ENCODE measurements around the gene FUS.
A peak's percentile ranks its signal among the peaks of the same experiment; 100 is the strongest.
"Not testable (repeated sequence)": the region's sequence is repeated elsewhere in the genome, so short reads cannot be mapped to it uniquely, and the experiment has no call there.

FUS gene

DNA sequence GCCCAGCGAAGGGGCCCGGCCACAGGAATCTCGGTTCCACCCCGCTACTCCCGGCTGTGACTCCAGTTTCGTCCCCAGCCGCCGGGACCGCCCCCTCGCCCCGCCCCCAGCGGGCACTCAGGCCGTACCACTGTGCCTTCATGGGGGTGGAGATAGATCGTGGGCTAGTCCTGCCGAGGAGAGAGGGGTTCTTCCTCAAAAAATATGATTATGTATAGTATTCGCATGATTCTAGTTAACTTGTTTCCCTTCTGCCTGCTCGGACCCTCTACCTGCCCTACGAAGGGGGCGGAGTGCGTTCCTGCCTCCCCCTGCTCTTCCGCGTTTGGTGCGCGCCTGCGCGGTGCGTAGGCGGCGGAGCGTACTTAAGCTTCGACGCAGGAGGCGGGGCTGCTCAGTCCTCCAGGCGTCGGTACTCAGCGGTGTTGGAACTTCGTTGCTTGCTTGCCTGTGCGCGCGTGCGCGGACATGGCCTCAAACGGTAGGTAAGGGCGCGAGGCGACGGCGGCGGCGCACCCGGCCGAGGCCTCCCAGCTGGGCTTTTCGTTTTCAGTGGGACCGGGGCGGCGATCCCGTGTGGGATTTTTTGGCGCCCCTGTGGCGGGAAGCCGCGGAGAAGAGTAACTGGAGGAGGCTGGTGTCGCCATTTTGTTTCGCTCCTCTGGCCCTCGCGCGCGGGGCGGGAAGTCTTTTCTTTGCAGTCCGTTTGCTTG lies at the start of gene FUS:
FUS (plus strand) TSS at position 393 of the 713 bp plus-strand sequence; CDS start at position 469, 76 bp downstream.
- DNase-seq = peak; percentile 80 to 98 (median 93)

GRCh38 chr16:31130336-31130891 lies 49.5 kb upstream of the FUS start:
- DNase-seq = no peak

- DNase-seq = no peak
Measured at GRCh38 chr16:31130899-31131298, 49.0 kb upstream of the FUS start.

- DNase-seq = no peak
Measured at GRCh38 chr16:31131416-31131815, 48.5 kb upstream of the FUS start.

- no peak for DNase-seq
Measured at GRCh38 chr16:31131841-31132271, 48.1 kb upstream of the FUS start.

GRCh38 chr16:31132303-31132979 lies 47.5 kb upstream of the FUS start:
- no peak for DNase-seq

DNA sequence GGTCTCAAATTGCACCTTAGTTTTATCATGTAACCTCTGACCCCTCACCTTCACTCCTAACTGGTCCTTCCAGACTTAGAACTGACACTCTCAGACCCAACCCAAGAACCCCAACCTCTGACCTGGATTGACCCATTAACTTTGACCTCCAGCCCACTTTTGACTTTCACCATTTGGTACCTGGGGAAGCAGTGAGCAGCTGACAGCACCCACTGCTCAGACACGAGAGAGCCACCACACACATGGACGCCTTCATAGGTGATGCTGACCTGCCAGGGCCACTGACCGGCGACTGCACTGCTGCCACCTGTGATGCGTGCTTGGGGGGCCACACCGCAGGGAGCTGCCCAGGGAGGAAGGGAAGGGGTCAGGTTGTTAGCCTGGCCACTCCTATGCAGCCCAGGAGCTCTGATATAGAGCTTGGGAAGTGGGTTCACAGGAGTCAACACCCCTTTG lies 46.9 kb upstream of the FUS start:
- DNase-seq = no peak

DNA sequence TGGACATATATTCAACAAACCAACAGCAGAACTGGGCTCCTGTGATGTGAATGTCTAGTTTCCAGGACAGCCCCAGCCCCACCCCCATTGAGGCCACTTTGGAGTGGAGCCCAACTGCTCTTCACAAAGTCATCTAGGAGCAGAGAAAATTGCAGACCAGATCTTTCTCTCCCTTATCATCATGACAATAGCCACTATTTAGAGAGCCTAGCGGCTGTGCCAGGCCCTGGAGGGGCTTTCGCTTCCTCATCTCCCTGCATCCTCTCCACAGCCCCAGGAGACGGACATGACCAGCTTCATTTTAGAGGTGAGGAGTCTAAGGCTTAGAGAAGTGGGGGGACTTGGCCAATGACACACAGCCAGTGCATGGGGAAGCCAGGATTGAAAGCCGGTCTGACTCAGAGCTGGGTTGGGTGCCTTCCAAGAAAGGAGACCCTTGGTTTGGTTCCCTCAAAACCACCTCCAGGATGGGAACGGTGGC lies 45.8 kb upstream of the FUS start:
- no peak for DNase-seq

DNA sequence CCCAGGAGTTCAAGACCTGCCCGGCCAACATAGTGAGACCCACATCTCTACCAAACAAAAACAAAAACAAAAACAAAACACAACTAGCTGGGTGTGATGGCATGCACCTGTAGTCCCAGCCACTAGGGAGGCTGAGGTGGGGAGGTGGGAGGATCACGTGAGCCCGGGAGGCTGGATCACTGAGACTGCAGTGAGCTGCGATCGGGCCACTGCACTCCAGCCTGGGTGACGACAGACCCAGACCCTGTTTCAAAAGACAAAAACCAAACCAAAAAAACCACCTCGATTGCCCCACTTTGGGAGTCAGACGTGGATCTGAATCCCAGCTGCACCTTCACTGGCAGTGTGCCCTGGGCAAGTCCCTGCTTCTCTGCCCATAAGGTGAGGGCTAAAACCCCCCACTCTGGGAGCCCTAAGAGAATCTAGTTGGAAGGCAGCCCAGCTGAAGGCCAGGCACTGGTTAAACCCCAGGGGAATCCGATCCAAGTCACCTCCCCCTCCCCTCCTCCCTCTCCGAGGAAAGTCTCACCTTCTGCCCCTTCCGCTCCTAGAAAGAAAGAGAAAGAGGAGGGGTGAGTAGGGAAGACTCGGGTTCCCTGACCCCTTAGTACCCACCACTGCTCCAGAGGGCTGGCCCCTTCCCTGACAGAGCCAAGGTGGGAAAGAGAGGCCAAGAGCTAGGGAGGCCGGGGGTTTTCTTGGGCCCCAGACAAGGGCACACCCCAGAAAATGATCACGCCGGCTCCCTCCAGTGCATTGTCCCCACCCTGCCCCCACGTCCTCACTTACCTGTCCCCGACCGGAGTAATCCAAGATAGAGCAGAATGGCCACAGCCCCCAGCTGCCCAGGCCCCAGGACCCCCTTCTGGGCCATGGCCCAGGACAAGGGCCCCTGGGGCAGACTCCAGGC lies 45.1 kb upstream of the FUS start:
- DNase-seq = no peak

- peak in 1 of 14 donors; percentile 19 for DNase-seq
Measured at GRCh38 chr16:31135535-31136286, 44.2 kb upstream of the FUS start, which contains the start of gene PRSS8. PRSS8 (minus strand) TSS chr16:31135727; CDS start chr16:31135498, 229 bp downstream.

DNA sequence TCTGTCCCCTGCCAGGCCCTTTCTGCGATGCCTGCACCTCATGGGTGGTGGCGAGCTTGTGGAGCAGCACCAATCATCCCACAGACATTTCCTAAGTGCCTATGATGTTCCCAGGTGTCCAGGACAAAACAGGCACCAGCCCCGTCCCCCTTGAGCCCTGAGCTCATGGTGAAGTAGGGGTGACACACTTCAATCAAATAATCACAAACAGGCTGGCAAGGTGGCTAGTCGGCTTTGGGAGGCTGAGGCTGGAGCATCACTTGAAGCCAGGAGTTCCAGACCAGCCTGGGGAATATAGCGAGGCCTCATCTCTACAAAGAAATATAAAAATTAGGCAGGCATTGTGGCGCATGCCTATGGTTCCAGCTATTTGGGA lies 43.7 kb upstream of the FUS start:
- no peak for DNase-seq

- not testable (repeated sequence) for DNase-seq
Measured at GRCh38 chr16:31136822-31137499, 43.0 kb upstream of the FUS start.

DNA sequence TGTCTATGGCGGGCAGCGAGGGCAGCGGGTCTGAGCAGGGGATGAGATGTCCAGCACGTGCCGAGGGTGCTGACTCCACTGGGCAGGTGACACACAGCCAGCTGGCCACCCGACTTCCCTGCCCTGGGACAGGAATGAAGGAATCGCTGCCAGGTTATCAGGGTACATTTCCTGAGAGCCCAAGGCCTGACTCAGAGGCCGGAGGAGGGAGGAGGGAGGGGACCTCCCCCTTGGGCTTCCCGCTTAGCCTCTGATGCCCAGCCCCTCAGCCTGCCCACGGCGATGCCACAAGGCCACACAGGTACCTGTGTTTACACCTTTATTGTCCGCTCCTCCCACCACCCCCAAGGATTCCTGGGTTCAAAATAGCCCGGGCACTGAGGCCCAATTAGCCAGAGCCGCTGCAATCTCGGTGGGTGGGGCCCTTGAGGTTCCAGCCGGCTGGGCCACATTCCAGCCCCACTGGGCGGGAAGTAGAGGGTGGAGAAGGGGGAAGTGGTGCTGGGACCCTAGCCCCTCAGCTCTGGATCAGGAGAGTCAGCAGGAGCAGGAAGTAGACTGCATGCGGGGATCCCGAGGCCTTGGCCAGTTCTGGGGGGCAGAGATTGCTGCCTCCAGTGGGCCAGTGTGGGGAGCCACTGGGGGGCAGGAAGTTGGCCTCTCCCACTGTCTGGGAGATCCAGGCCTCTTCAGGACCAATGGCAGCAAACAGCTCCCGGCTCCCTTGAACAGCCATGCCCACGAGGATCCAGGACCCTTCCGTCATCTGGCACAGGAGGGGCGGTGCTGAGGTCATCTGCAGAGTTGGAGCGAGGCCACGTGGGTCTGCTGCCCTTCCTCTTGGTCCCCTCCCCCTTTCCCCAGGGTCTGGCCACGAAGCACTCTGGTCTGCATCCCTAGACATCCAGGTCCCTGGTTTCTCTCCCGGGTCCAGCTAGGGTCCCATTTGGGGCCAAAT lies 41.0 kb upstream of the FUS start:
- DNase-seq = no peak

DNA sequence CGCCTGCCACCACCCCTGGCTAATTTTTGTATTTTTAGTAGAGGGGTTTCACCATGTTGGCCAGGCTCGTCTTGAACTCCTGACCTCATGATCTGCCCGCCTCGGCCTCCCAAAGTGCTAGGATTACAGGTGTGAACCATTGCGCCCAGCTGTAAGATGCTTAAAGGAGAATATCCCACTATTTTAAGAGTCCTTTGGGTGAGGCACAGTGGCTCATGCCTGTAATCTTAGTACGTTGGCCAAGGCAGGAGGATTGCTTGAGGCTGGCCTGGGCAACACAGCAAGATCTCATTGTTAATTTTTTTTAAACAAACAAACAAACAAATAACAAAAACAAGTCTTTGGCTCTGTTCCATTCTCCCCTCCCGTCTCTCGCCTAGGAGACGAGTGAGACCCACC lies 38.9 kb upstream of the FUS start:
- DNase-seq = not testable (repeated sequence)

- DNase-seq = peak in 6 of 14 donors; percentile 49 to 69 (median 62)
Measured at GRCh38 chr16:31141489-31142108, 38.3 kb upstream of the FUS start.

DNA sequence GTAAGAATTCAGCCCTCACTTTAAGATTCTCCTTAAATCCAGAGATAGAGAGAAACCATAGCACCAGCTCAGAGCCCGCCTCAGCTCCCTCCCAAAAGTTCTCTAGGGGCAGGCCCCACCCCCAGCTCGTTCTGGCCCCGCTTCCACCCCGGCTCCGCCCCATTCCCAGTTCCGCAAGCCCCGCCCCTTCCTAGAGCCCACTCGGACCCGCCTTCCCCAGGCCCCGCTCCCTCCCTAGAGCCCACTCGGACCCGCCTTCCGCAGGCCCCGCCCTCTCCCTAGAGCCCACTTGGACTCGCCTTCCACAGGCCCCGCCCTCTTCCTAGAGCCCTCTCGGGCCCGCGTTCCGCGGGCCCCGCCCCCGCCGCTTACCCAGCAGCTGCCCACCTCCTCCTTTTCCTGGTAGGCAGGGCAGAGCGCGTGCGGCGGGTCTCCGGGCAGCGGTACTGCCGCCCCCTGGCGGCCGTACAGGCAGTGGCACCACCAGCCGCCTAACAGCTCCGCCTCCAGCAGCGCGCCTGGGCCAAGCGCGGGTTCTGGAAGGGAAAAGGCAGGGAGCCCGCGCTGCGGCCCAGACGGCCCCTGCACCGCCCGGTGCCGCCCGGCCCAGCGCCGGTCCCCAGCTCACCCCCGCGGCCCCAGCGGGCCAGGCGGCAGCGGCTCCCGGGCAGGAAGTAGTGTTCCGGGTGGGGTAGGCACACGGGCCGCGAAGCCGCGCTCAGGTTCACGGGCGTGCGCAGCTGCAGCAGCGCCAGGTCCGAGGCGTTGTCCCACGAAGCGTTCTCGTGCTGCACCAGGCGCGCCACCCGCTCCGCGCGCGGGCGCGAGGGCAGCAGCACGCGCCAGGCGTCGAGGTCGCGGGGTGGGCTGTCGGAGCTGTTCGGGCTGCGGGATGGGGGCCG lies 37.6 kb upstream of the FUS start:
- DNase-seq = peak; percentile 71 to 99 (median 94)

- no peak for DNase-seq
Measured at GRCh38 chr16:31143011-31143693, 36.8 kb upstream of the FUS start.
